DND-41 (cell line): Measurements from ENCODE around the gene SLC16A10.

ENCODE experiments used
- ATAC-seq: fragments of 200-7000 bp; cut with Tn5 transposase; 3 replicates; pipeline ENCODE4 v1.9.1; 2021; ENCODE audit warnings: low read depth; ENCODE audit not compliant: insufficient read depth
- DNase-seq: peaks from one replicate; pipeline ENCODE4 v3.0.0-alpha.2; 2020
- H2AFZ ChIP-seq: 2 replicates; pipeline ENCODE4 v1.6.0; 2012; ENCODE audit warnings: low read depth, low read length
- H3K27ac ChIP-seq: 2 replicates; pipeline ENCODE4 v1.5.1; 2012; ENCODE audit warnings: low read length, inconsistent platforms
- H3K27me3 ChIP-seq: fragments of 200-600 bp; sonication (generic); 2 replicates; pipeline ENCODE4 v1.6.0; 2012; ENCODE audit warnings: low read length, mild to moderate bottlenecking, inconsistent platforms; ENCODE audit not compliant: insufficient read depth, poor library complexity
- H3K36me3 ChIP-seq: 2 replicates; pipeline ENCODE4 v1.5.1; 2012; ENCODE audit warnings: low read length, inconsistent platforms; ENCODE audit not compliant: insufficient read depth
- H3K4me1 ChIP-seq: 2 replicates; pipeline ENCODE4 v1.5.1; 2012; ENCODE audit warnings: mild to moderate bottlenecking, low read length; ENCODE audit not compliant: insufficient read depth
- H3K4me2 ChIP-seq: 2 replicates; pipeline ENCODE4 v1.6.0; 2012; ENCODE audit warnings: mild to moderate bottlenecking, moderate library complexity, low read length, inconsistent platforms; ENCODE audit not compliant: insufficient read depth
- H3K4me3 ChIP-seq, 2 experiments: fragments of 200-600 bp in 1 of 2; shearing (Covaris generic) in 1 of 2; 2 replicates each; pipeline ENCODE4 v1.5.1; 2012 to 2016; ENCODE audit warnings: inconsistent platforms in 2 of 2, low read length in 2 of 2, mild to moderate bottlenecking in 2 of 2, low read depth in 1 of 2, moderate library complexity in 1 of 2
- H3K79me2 ChIP-seq: 2 replicates; pipeline ENCODE4 v1.6.0; 2012; ENCODE audit warnings: low read length, inconsistent platforms; ENCODE audit not compliant: insufficient read depth
- H3K9ac ChIP-seq: 2 replicates; pipeline ENCODE4 v1.6.0; 2012; ENCODE audit warnings: low read depth, mild to moderate bottlenecking, inconsistent platforms, low read length, moderate library complexity
- H3K9me3 ChIP-seq: 2 replicates; pipeline ENCODE4 v1.5.1; 2012; ENCODE audit warnings: low read length, moderate library complexity, mild to moderate bottlenecking, inconsistent platforms; ENCODE audit not compliant: insufficient read depth, severe bottlenecking
- H4K20me1 ChIP-seq: 2 replicates; pipeline ENCODE4 v1.6.0; 2012; ENCODE audit warnings: low read length; ENCODE audit not compliant: insufficient read depth
- CTCF ChIP-seq: IDR thresholded peaks from 2 replicates; pipeline ENCODE4 v1.5.1; 2012; ENCODE audit warnings: borderline replicate concordance, low read length, moderate library complexity, mild to moderate bottlenecking; ENCODE audit not compliant: poor library complexity, severe bottlenecking; ENCODE audit errors: extremely low read depth
- EZH2 ChIP-seq: IDR thresholded peaks from 3 replicates; pipeline ENCODE4 v1.6.1; 2012; ENCODE audit warnings: borderline replicate concordance, low read depth, mild to moderate bottlenecking, moderate library complexity, low read length, inconsistent platforms; ENCODE audit not compliant: severe bottlenecking

SLC16A10 gene

DNA sequence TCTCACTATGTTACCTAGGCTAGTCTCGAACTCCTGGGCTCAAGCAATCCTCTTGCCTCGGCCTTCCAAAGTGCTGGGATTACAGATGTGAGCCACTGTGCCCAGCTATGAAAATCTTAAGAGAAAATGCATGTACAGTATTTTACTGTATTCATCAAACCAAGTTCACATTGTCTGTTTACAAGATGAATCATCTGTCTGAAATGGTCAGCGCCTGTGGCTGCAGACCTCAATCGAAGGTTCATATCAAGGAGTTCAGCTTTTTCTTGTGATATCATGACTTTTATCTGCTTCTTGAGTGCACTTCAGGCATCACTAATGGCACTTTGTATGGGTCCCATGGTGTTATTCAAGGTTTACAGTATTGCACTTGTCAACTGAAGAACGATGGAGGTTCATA lies 155.1 kb downstream of the SLC16A10 start:
- Histone ChIP-seq H3K9me3 (no peaks in the 10 kb centered on the region), H3K27me3 (no peaks in the 10 kb centered on the region), H3K36me3 (no peaks in the 10 kb centered on the region), H3K4me1 (no peaks in the 10 kb centered on the region), H3K4me3 (no peak overlapping the region), H4K20me1 (no peaks in the 10 kb centered on the region), H3K27ac (no peak overlapping the region), H2AFZ (no peak overlapping the region), H3K79me2 (no peaks in the 10 kb centered on the region), H3K4me2 (no peak overlapping the region), H3K9ac (no peak overlapping the region)
- no peak for DNase-seq
- TF ChIP-seq EZH2 (no peak), CTCF (no peak)
- no peak for ATAC-seq

DNA sequence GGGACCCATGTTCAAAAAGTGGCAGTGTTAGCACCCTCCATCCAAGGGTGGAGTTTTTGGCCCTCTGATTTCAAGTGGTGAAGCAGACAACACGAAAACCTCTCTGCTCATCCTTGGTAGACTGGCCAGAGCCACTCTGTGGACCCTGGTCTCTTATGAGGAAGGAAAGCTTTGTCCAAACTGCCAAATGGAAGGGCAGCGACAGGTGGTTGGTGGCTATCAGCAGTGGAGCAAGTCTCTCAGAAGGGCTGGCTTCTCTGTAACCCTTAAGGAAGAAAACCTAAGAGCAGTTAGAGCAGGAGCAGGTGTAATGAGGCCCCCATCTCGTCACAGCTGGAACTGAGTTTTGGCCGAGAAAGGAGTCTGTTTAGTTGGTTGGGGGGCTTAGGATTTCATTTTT lies 155.8 kb downstream of the SLC16A10 start:
- H3K4me3 ChIP-seq = no peak overlapping the region
- H3K36me3 ChIP-seq = no peaks in the 10 kb centered on the region
- no peaks in the 10 kb centered on the region for H3K9me3 ChIP-seq
- ATAC-seq (no peak), DNase-seq (no peak)
- no peak overlapping the region for H3K27ac ChIP-seq
- no peaks in the 10 kb centered on the region for H3K4me1 ChIP-seq
- H3K4me2 ChIP-seq = no peak overlapping the region
- no peak overlapping the region for H3K9ac ChIP-seq
- TF ChIP-seq EZH2 = no peak
- TF ChIP-seq CTCF = no peak
- no peak overlapping the region for H2AFZ ChIP-seq
- no peaks in the 10 kb centered on the region for H3K27me3 ChIP-seq
- H4K20me1 ChIP-seq = no peaks in the 10 kb centered on the region
- no peaks in the 10 kb centered on the region for H3K79me2 ChIP-seq

GRCh38 chr6:111248789-111249188 lies 161.5 kb downstream of the SLC16A10 start:
- H3K4me3 ChIP-seq = no peak overlapping the region
- no peak for DNase-seq
- no peak for ATAC-seq
- H3K27ac ChIP-seq = no peak overlapping the region
- H3K27me3 ChIP-seq = no peaks in the 10 kb centered on the region
- no peaks in the 10 kb centered on the region for H4K20me1 ChIP-seq
- no peaks in the 10 kb centered on the region for H3K4me1 ChIP-seq
- TF ChIP-seq EZH2 (no peak), CTCF (no peak)
- H3K9ac ChIP-seq = no peak overlapping the region
- no peaks in the 10 kb centered on the region for H3K79me2 ChIP-seq
- no peaks in the 10 kb centered on the region for H3K36me3 ChIP-seq
- H3K9me3 ChIP-seq = no peaks in the 10 kb centered on the region
- no peak overlapping the region for H2AFZ ChIP-seq
- no peak overlapping the region for H3K4me2 ChIP-seq

GRCh38 chr6:111250791-111251354 lies 163.6 kb downstream of the SLC16A10 start:
- Histone ChIP-seq H3K9me3 (no peaks in the 10 kb centered on the region), H2AFZ (no peak overlapping the region), H3K4me2 (no peak overlapping the region), H3K9ac (no peak overlapping the region), H3K4me1 (no peaks in the 10 kb centered on the region), H3K27me3 (no peaks in the 10 kb centered on the region), H3K79me2 (no peaks in the 10 kb centered on the region), H3K4me3 (no peak overlapping the region), H3K36me3 (no peaks in the 10 kb centered on the region), H3K27ac (no peak overlapping the region), H4K20me1 (no peaks in the 10 kb centered on the region)
- TF ChIP-seq EZH2 (no peak), CTCF (no peak)
- ATAC-seq (no peak), DNase-seq (no peak)
